GM18517 (cell line): ENCODE data around the gene ENAM.
"Not testable (repeated sequence)": the region's sequence is repeated elsewhere in the genome, so short reads cannot be mapped to it uniquely, and the experiment has no call there.

Experiments used
- ATAC-seq: cut with Tn5 transposase; IDR thresholded peaks from one replicate; pipeline ENCODE4 v1.9.1; 2021; ENCODE audit warnings: mild to moderate bottlenecking, moderate library complexity; ENCODE audit not compliant: unreplicated experiment

ENAM gene

GRCh38 chr4:70623323-70623722 lies 5.2 kb upstream of the ENAM start:
- no peak for ATAC-seq

- no peak for ATAC-seq
These were observed 4.2 kb upstream of the ENAM start for GRCh38 chr4:70624226-70624793.

- no peak for ATAC-seq
These were observed 924 bp upstream of the ENAM start for GRCh38 chr4:70627620-70628019.

GRCh38 chr4:70629469-70630090 lies 1.0 kb downstream of the ENAM start:
- ATAC-seq: peak; percentile 57

- no peak for ATAC-seq
These were observed 1.6 kb downstream of the ENAM start for GRCh38 chr4:70630162-70630561.

GRCh38 chr4:70632028-70632427 lies 3.5 kb downstream of the ENAM start:
- ATAC-seq: no peak

GRCh38 chr4:70634482-70634881 lies 5.9 kb downstream of the ENAM start:
- no peak for ATAC-seq

GRCh38 chr4:70637239-70637913 lies 8.8 kb downstream of the ENAM start:
- no peak for ATAC-seq

- ATAC-seq: peak; percentile 78
These were observed 11.6 kb downstream of the ENAM start for GRCh38 chr4:70640192-70640591.

GRCh38 chr4:70650741-70651140 lies 22.2 kb downstream of the ENAM start:
- ATAC-seq: not testable (repeated sequence)

GRCh38 chr4:70651864-70652506 lies 23.4 kb downstream of the ENAM start:
- no peak for ATAC-seq

GRCh38 chr4:70654605-70655011 lies 26.1 kb downstream of the ENAM start:
- ATAC-seq: no peak

- ATAC-seq: no peak
These were observed 28.8 kb downstream of the ENAM start for GRCh38 chr4:70657326-70657725.

- ATAC-seq: no peak
These were observed 29.9 kb downstream of the ENAM start for GRCh38 chr4:70658418-70658817.

- ATAC-seq: no peak
These were observed 31.6 kb downstream of the ENAM start for GRCh38 chr4:70660106-70660505.

GRCh38 chr4:70661309-70661922 lies 32.9 kb downstream of the ENAM start:
- ATAC-seq: peak; percentile 74

GRCh38 chr4:70666369-70666768 lies 37.8 kb downstream of the ENAM start, which contains the start of gene JCHAIN:
Gene JCHAIN (minus strand): TSS chr4:70666508. CDS start chr4:70666490, 18 bp downstream.
- peak; percentile 56 for ATAC-seq

GRCh38 chr4:70667740-70668535 lies 39.4 kb downstream of the ENAM start:
- ATAC-seq: peak; percentile 44

- ATAC-seq: no peak
These were observed 41.9 kb downstream of the ENAM start for GRCh38 chr4:70670332-70671014.

GRCh38 chr4:70671091-70671490 lies 42.5 kb downstream of the ENAM start:
- ATAC-seq: no peak
